Stimulated activated memory B cell treated with anti-CD40 and anti-IgM and Interleukin-4, amounts not matched to agents 10 μg/mL and 1 μg/mL and 100 μg/mL, for 72 hours (primary cell): Measurements from ENCODE around the gene EHD1.
A peak's percentile ranks its signal among the peaks of the same experiment; 100 is the strongest.

Source experiments
- ATAC-seq: fragments of 150-1000 bp; cut with Tn5 transposase; 2 replicates; pipeline ENCODE4 v1.10.0; 2021
- H3K27ac Mint-ChIP-seq: one replicate; pipeline ENCODE4 v1.8.0; 2022; ENCODE audit warnings: mild to moderate bottlenecking, mixed read lengths
- H3K27me3 Mint-ChIP-seq: one replicate; pipeline ENCODE4 v1.8.0; 2022; ENCODE audit warnings: mixed read lengths
- H3K36me3 Mint-ChIP-seq: one replicate; pipeline ENCODE4 v1.8.0; 2022; ENCODE audit warnings: mixed read lengths
- H3K4me1 Mint-ChIP-seq: one replicate; pipeline ENCODE4 v1.8.0; 2022; ENCODE audit warnings: mixed read lengths
- H3K4me3 Mint-ChIP-seq: one replicate; pipeline ENCODE4 v1.8.0; 2022; ENCODE audit warnings: mild to moderate bottlenecking, moderate library complexity, mixed read lengths
- H3K9me3 Mint-ChIP-seq: one replicate; pipeline ENCODE4 v1.8.0; 2022; ENCODE audit warnings: mixed read lengths

Gene EHD1

GRCh38 chr11:64915376-64915887, 37.0 kb upstream of the EHD1 start:
- Mint-ChIP-seq H3K4me3 (peak overlapping the region; percentile 89), H3K27me3 (no peaks in the 10 kb centered on the region), H3K4me1 (peaks cover 41% of the 10 kb centered on the region), H3K36me3 (peaks cover 24% of the 10 kb centered on the region), H3K27ac (peak overlapping the region; percentile 93), H3K9me3 (no peaks in the 10 kb centered on the region)
- no peak for ATAC-seq

- H3K4me1 Mint-ChIP-seq = peaks cover 41% of the 10 kb centered on the region
- ATAC-seq = no peak
- H3K9me3 Mint-ChIP-seq = no peaks in the 10 kb centered on the region
- H3K27me3 Mint-ChIP-seq = no peaks in the 10 kb centered on the region
- no peak overlapping the region for H3K4me3 Mint-ChIP-seq
- H3K36me3 Mint-ChIP-seq = peaks cover 37% of the 10 kb centered on the region
- H3K27ac Mint-ChIP-seq = no peak overlapping the region
Measured at GRCh38 chr11:64914123-64914522, 35.7 kb upstream of the EHD1 start.

GRCh38 chr11:64913171-64913727, 34.8 kb upstream of the EHD1 start:
- no peak for ATAC-seq
- peaks cover 45% of the 10 kb centered on the region for H3K36me3 Mint-ChIP-seq

GRCh38 chr11:64911689-64912088, 33.3 kb upstream of the EHD1 start:
- no peak overlapping the region for H3K4me3 Mint-ChIP-seq
- H3K27me3 Mint-ChIP-seq = no peaks in the 10 kb centered on the region
- H3K36me3 Mint-ChIP-seq = peaks cover 60% of the 10 kb centered on the region
- no peak overlapping the region for H3K27ac Mint-ChIP-seq
- no peak for ATAC-seq
- H3K9me3 Mint-ChIP-seq = no peaks in the 10 kb centered on the region
- peaks cover 31% of the 10 kb centered on the region for H3K4me1 Mint-ChIP-seq

More at GRCh38 chr11:64913171-64913727, 34.8 kb upstream of the EHD1 start:
- no peaks in the 10 kb centered on the region for H3K9me3 Mint-ChIP-seq
- H3K27ac Mint-ChIP-seq = no peak overlapping the region
- no peak overlapping the region for H3K4me3 Mint-ChIP-seq
- H3K27me3 Mint-ChIP-seq = no peaks in the 10 kb centered on the region
- H3K4me1 Mint-ChIP-seq = peaks cover 41% of the 10 kb centered on the region

- no peak for ATAC-seq
- Mint-ChIP-seq H3K27me3 (no peaks in the 10 kb centered on the region), H3K36me3 (peaks cover 60% of the 10 kb centered on the region), H3K27ac (no peak overlapping the region), H3K4me3 (no peak overlapping the region), H3K9me3 (no peaks in the 10 kb centered on the region), H3K4me1 (peaks cover 25% of the 10 kb centered on the region)
Measured at GRCh38 chr11:64911142-64911541, 32.7 kb upstream of the EHD1 start.

GRCh38 chr11:64910451-64911093, 32.2 kb upstream of the EHD1 start:
- Mint-ChIP-seq H3K36me3 (peaks cover 66% of the 10 kb centered on the region), H3K4me1 (peaks cover 19% of the 10 kb centered on the region), H3K27ac (no peak overlapping the region), H3K4me3 (no peak overlapping the region), H3K9me3 (no peaks in the 10 kb centered on the region), H3K27me3 (no peaks in the 10 kb centered on the region)
- no peak for ATAC-seq

- H3K27me3 Mint-ChIP-seq = no peaks in the 10 kb centered on the region
- peaks cover 12% of the 10 kb centered on the region for H3K4me1 Mint-ChIP-seq
- H3K4me3 Mint-ChIP-seq = no peak overlapping the region
- peaks cover 71% of the 10 kb centered on the region for H3K36me3 Mint-ChIP-seq
- H3K27ac Mint-ChIP-seq = no peak overlapping the region
- no peaks in the 10 kb centered on the region for H3K9me3 Mint-ChIP-seq
- no peak for ATAC-seq
Measured at GRCh38 chr11:64909653-64910343, 31.4 kb upstream of the EHD1 start.

- no peak for ATAC-seq
- Mint-ChIP-seq H3K9me3 (no peaks in the 10 kb centered on the region), H3K4me1 (peaks cover 6% of the 10 kb centered on the region), H3K36me3 (peaks cover 70% of the 10 kb centered on the region), H3K4me3 (no peak overlapping the region), H3K27me3 (no peaks in the 10 kb centered on the region), H3K27ac (no peak overlapping the region)
Measured at GRCh38 chr11:64908766-64909165, 30.3 kb upstream of the EHD1 start.

GRCh38 chr11:64906314-64906635, 27.9 kb upstream of the EHD1 start:
- Mint-ChIP-seq H3K27me3 (no peaks in the 10 kb centered on the region), H3K4me1 (peaks cover 6% of the 10 kb centered on the region), H3K4me3 (no peak overlapping the region), H3K36me3 (peaks cover 65% of the 10 kb centered on the region), H3K27ac (no peak overlapping the region), H3K9me3 (no peaks in the 10 kb centered on the region)
- no peak for ATAC-seq

- Mint-ChIP-seq H3K4me3 (no peak overlapping the region), H3K4me1 (peaks cover 6% of the 10 kb centered on the region), H3K27ac (no peak overlapping the region), H3K36me3 (peaks cover 61% of the 10 kb centered on the region), H3K27me3 (no peaks in the 10 kb centered on the region), H3K9me3 (no peaks in the 10 kb centered on the region)
- peak; percentile 35 for ATAC-seq
Measured at GRCh38 chr11:64905516-64906313, 27.3 kb upstream of the EHD1 start.

- no peak overlapping the region for H3K27ac Mint-ChIP-seq
- H3K27me3 Mint-ChIP-seq = no peaks in the 10 kb centered on the region
- no peak overlapping the region for H3K4me3 Mint-ChIP-seq
- H3K36me3 Mint-ChIP-seq = peaks cover 52% of the 10 kb centered on the region
- peaks cover 19% of the 10 kb centered on the region for H3K4me1 Mint-ChIP-seq
- no peak for ATAC-seq
- H3K9me3 Mint-ChIP-seq = no peaks in the 10 kb centered on the region
Measured at GRCh38 chr11:64903291-64903833, 24.9 kb upstream of the EHD1 start.

- Mint-ChIP-seq H3K27me3 (no peaks in the 10 kb centered on the region), H3K4me1 (peaks cover 19% of the 10 kb centered on the region), H3K4me3 (no peak overlapping the region), H3K9me3 (no peaks in the 10 kb centered on the region), H3K27ac (no peak overlapping the region), H3K36me3 (peaks cover 47% of the 10 kb centered on the region)
- ATAC-seq = no peak
Measured at GRCh38 chr11:64902102-64902900, 23.9 kb upstream of the EHD1 start.

GRCh38 chr11:64900774-64901173, 22.4 kb upstream of the EHD1 start:
- Mint-ChIP-seq H3K4me3 (no peak overlapping the region), H3K9me3 (no peaks in the 10 kb centered on the region), H3K36me3 (peaks cover 48% of the 10 kb centered on the region), H3K27ac (no peak overlapping the region), H3K27me3 (no peaks in the 10 kb centered on the region), H3K4me1 (peaks cover 19% of the 10 kb centered on the region)
- no peak for ATAC-seq

- H3K4me3 Mint-ChIP-seq = no peak overlapping the region
- peaks cover 24% of the 10 kb centered on the region for H3K4me1 Mint-ChIP-seq
- peak overlapping the region; percentile 37 for H3K27ac Mint-ChIP-seq
- peaks cover 47% of the 10 kb centered on the region for H3K36me3 Mint-ChIP-seq
- no peaks in the 10 kb centered on the region for H3K9me3 Mint-ChIP-seq
- H3K27me3 Mint-ChIP-seq = no peaks in the 10 kb centered on the region
- ATAC-seq = peak; percentile 85
Measured at GRCh38 chr11:64900263-64900678, 21.9 kb upstream of the EHD1 start.
